Esophagus squamous epithelium (tissue), 5 donors: ENCODE measurements around the gene BLOC1S3. TPM values are rescaled to one million over a fixed set of nuclear protein-coding genes. Genes with fewer than 3 reads are reported as not detected.

Experiments used
- DNase-seq: peaks from one replicate; lab custom pipeline; 2025; lab: John Stamatoyannopoulos, UW
- H3K27ac ChIP-seq, 4 donors: fragments of 200-600 bp; sonication (generic); one replicate each; pipeline ENCODE4 v1.5.1; 2016 to 2019; ENCODE audit warnings: mild to moderate bottlenecking in 1 of 4
- H3K27me3 ChIP-seq, 4 donors: fragments of 200-600 bp; sonication (generic); 1 replicate in 3 of 4; 2 replicates in 1 of 4; pipeline versions ENCODE4 v1.5.1 to v1.6.0; 2017 to 2021; ENCODE audit warnings: antibody characterized with exemption in 1 of 4
- H3K36me3 ChIP-seq, 3 donors: fragments of 200-600 bp; sonication (generic); one replicate each; pipeline ENCODE4 v1.5.1; 2016 to 2019
- H3K4me1 ChIP-seq, 3 donors: fragments of 200-600 bp; sonication (generic); one replicate each; pipeline ENCODE4 v1.5.1; 2017 to 2019
- H3K4me3 ChIP-seq, 4 donors: fragments of 200-600 bp; sonication (generic); 1 replicate in 3 of 4; 2 replicates in 1 of 4; pipeline ENCODE4 v1.5.1; 2016 to 2019; ENCODE audit warnings: mild to moderate bottlenecking in 2 of 4, moderate library complexity in 1 of 4
- H3K9me3 ChIP-seq, 3 donors: fragments of 200-600 bp; sonication (generic); one replicate each; pipeline ENCODE4 v1.5.1; 2016 to 2019
- POLR2A ChIP-seq, 4 donors: fragments of 450-650 bp; IDR thresholded peaks; one replicate each; pipeline ENCODE4 v1.6.1; 2017; ENCODE audit warnings: antibody characterized with exemption in 4 of 4, mild to moderate bottlenecking in 4 of 4, moderate library complexity in 3 of 4
- WGBS, 2 donors: methylation state at CpG; one replicate each; pipeline ENCODE4 v1.1.5; 2018; 5-methylcytosine and 5-hydroxymethylcytosine counted together
- intact Hi-C: fragments of 100-400 bp; cut with DNase I; formaldehyde crosslinking; loops from one replicate; pipeline ENCODE4 v1.15.0; 2022
- total RNA-seq, 4 donors: library from RNA; depleted of rRNA; stranded (reverse); fragments of >200 nt; gene quantifications; one replicate each; pipeline ENCODE4 v1.1.0, GENCODE V29; 2016
- TF ChIP-seq, protein P1 (sequence below), 6 experiments: fragments of 450-650 bp in 4 of 6; fragments of 200-600 bp in 2 of 6; sonication (generic) in 2 of 6; IDR thresholded peaks; one replicate each; pipeline ENCODE4 v1.5.1; 2016 to 2019; ENCODE audit warnings: antibody characterized with exemption in 6 of 6, mild to moderate bottlenecking in 4 of 6, moderate library complexity in 4 of 6
- donor health status: DM: yes; HTN: yes; CAD: no.

Gene BLOC1S3
- total RNA-seq, 4 donors from 2014 or later: 7.9 to 18.4 (median 10.4) TPM

- DNase-seq: no peak
- Histone ChIP-seq H3K27ac (peak overlapping the region in 2 of 4 donors; percentile 13 to 46), H3K27me3 (peaks cover 0 to 92% (median 0%) of the 10 kb centered on the region in 4 donors), H3K4me3 (peak overlapping the region in 3 of 4 donors; percentile 4 to 12 (median 8)), H3K36me3 (no peaks in the 10 kb centered on the region), H3K4me1 (peaks cover 17 to 59% (median 17%) of the 10 kb centered on the region in 3 donors), H3K9me3 (no peaks in the 10 kb centered on the region)
- intact Hi-C loops: no loop called here
- TF ChIP-seq, protein P1, sequence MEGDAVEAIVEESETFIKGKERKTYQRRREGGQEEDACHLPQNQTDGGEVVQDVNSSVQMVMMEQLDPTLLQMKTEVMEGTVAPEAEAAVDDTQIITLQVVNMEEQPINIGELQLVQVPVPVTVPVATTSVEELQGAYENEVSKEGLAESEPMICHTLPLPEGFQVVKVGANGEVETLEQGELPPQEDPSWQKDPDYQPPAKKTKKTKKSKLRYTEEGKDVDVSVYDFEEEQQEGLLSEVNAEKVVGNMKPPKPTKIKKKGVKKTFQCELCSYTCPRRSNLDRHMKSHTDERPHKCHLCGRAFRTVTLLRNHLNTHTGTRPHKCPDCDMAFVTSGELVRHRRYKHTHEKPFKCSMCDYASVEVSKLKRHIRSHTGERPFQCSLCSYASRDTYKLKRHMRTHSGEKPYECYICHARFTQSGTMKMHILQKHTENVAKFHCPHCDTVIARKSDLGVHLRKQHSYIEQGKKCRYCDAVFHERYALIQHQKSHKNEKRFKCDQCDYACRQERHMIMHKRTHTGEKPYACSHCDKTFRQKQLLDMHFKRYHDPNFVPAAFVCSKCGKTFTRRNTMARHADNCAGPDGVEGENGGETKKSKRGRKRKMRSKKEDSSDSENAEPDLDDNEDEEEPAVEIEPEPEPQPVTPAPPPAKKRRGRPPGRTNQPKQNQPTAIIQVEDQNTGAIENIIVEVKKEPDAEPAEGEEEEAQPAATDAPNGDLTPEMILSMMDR (IDR thresholded peaks at IDR 0.05): peak in 1 of 6 experiments; percentile 8
- no peak for TF ChIP-seq POLR2A (IDR thresholded peaks at IDR 0.05)
- 15 to 18% methylated on average over 4 to 10 of the region's 35 CpGs for WGBS, 2 donors
Observed at GRCh38 chr19:45215391-45216191, 37.0 kb downstream of the BLOC1S3 start.

- no peak overlapping the region for H3K4me3 ChIP-seq
- DNase-seq: no peak
- H3K27me3 ChIP-seq: peaks cover 0 to 91% (median 0%) of the 10 kb centered on the region in 4 donors
- WGBS, 2 donors: 65 to 73% methylated on average over 6 of the region's 6 CpGs
- no peak overlapping the region for H3K27ac ChIP-seq
- H3K9me3 ChIP-seq: no peaks in the 10 kb centered on the region
- no peaks in the 10 kb centered on the region for H3K36me3 ChIP-seq
- intact Hi-C loops: no loop called here
- H3K4me1 ChIP-seq: peaks cover 13 to 48% (median 17%) of the 10 kb centered on the region in 3 donors
- TF ChIP-seq POLR2A (IDR thresholded peaks at IDR 0.05): no peak
- TF ChIP-seq, protein P1 (IDR thresholded peaks at IDR 0.05): no peak
Observed at GRCh38 chr19:45216667-45217066, 38.1 kb downstream of the BLOC1S3 start.

- Histone ChIP-seq H3K27ac (no peak overlapping the region), H3K4me3 (no peak overlapping the region), H3K4me1 (peaks cover 8 to 41% (median 17%) of the 10 kb centered on the region in 3 donors), H3K36me3 (no peaks in the 10 kb centered on the region), H3K27me3 (peaks cover 0 to 96% (median 0%) of the 10 kb centered on the region in 4 donors), H3K9me3 (no peaks in the 10 kb centered on the region)
- intact Hi-C loops: no loop called here
- DNase-seq: no peak
- WGBS, 2 donors: 33 to 57% methylated on average over 9 to 20 of the region's 46 CpGs
- no peak for TF ChIP-seq POLR2A (IDR thresholded peaks at IDR 0.05)
- TF ChIP-seq, protein P1 (IDR thresholded peaks at IDR 0.05): no peak
Observed at GRCh38 chr19:45217193-45217956, 38.8 kb downstream of the BLOC1S3 start.

DNA sequence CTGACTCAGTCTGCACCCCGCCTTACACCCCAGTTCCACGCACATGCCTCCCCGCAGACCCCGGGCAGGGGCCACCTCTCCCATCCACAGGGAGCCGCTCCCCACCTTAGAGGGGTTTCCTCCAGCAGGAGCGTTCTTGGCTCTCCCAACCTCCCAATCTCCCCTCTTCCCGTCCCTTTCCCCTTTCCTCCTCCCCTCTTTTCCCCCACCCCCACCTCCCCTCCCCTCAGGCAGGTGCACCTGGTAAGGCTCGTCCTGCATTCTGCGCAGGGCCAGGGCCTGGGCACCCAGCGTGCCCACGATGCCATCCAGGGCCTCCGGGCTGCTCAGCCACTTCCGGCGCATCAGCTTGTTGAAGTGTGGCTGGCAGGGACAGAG lies 39.4 kb downstream of the BLOC1S3 start:
- DNase-seq: no peak

More for the DNA sequence above, 39.4 kb downstream of the BLOC1S3 start:
- H3K4me3 ChIP-seq: no peak overlapping the region
- peaks cover 0 to 99% (median 0%) of the 10 kb centered on the region in 4 donors for H3K27me3 ChIP-seq
- H3K4me1 ChIP-seq: peaks cover 2 to 35% (median 17%) of the 10 kb centered on the region in 3 donors
- TF ChIP-seq, protein P1 (IDR thresholded peaks at IDR 0.05): no peak
- no peak for TF ChIP-seq POLR2A (IDR thresholded peaks at IDR 0.05)
- H3K27ac ChIP-seq: no peak overlapping the region
- WGBS, 2 donors: 66 to 81% methylated on average over 6 to 7 of the region's 14 CpGs
- H3K36me3 ChIP-seq: no peaks in the 10 kb centered on the region
- no peaks in the 10 kb centered on the region for H3K9me3 ChIP-seq
- intact Hi-C loops: no loop called here
